GM19397 (cell line): Measurements from ENCODE around the gene CIDEB.
A peak's percentile ranks its signal among the peaks of the same experiment; 100 is the strongest.
"Not testable (repeated sequence)": the region's sequence is repeated elsewhere in the genome, so short reads cannot be mapped to it uniquely, and the experiment has no call there.

Experiments
- ATAC-seq: cut with Tn5 transposase; IDR thresholded peaks from one replicate; pipeline ENCODE4 v1.9.1; 2021; ENCODE audit warnings: mild to moderate bottlenecking, moderate library complexity; ENCODE audit not compliant: unreplicated experiment

Gene CIDEB, protein sequence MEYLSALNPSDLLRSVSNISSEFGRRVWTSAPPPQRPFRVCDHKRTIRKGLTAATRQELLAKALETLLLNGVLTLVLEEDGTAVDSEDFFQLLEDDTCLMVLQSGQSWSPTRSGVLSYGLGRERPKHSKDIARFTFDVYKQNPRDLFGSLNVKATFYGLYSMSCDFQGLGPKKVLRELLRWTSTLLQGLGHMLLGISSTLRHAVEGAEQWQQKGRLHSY

DNA sequence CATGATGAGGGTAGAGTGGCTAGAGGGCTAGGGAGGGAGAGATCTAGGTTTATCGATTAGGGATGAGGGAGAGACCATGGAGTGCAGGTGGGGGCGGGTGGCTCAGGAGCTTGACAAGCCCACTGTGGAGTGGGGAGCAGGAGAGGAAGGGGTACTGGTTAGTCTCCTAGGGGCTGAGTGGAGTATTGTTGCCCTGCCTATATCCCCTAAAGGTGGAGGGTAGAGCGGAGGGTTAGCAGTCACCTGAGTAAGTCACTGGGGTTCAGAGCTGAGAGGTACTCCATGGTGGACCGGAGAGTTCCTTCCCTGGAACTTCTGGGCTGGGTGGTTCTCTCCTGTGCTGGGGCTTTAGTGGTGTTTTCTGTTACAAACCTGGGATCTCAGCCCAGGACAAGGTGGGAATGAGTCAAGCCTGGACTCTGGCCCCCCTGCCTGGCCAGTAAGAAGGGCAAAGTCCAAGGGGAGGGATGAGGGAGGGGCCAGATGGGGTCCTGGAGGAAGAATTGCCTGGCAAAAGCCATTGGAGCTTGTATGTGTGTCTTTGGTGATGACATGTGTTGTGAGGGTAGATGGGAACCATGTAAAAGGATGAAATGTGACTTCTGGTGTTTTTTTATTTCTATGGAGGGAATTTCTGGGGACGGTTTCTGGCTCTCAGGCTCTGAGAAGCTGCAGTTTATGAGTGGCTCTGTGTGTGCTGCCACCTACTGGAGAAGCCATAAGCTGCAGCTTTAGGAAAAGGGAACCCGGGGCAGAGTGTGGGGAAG lies at the start of gene CIDEB:
CIDEB (minus strand) TSS at position 403 of the 767 bp plus-strand sequence; CDS start at position 284, 119 bp downstream.
- no peak for ATAC-seq

DNA sequence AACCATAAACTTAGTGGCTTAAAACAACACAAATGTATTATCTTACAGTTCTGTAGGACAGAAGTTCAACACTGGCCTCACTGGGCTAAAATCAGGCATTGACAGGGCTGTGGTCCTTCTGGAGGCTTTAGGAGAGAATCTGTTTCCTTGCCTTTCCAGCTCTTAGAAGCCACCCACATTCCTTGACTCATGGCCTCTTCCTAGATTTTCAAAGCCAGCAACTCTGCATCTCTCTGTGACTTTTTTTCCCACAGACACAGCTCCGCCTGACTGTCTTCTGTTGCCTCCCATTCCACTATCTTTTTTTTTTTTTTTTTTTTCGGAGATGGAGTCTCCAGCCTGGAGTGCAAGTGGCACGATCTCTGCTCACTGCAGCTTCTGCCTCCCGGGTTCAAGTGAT lies 48.4 kb upstream of the CIDEB start:
- ATAC-seq: no peak

DNA sequence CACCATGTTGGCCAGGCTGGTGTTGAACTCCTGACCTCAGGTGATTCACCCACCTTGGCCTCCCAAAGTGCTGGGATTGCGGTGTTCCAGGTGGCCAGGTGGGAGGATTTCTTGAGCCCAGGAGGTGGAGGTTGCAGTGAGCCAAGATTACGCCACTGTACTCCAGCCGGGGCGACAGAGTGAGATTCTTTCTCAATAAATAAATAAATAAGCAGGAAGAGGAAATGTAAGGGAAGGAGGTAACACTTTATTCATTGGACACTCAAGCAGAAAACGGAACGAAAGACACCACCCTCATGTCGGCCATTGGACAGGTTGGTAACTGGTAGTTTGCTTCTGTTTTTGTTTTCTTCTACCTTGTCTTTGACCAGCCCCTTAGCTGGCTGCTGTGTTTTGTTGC lies 47.2 kb upstream of the CIDEB start:
- ATAC-seq: no peak

DNA sequence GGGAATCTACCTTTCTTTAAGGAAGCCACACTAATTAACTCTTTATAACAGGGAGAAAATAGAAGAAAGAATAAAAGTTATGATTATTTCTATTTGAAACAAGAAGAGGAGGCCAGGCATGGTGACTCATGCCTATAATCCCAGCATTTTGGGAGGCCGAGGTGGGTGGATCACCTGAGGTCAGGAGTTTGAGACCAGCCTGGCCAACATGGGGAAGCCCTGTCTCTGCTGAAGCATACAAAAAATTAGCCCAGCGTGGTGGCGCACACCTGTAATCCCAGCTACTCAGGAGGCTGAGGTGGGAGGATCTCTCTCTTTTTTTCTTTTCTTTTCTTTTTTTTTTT lies 46.7 kb upstream of the CIDEB start:
- not testable (repeated sequence) for ATAC-seq

DNA sequence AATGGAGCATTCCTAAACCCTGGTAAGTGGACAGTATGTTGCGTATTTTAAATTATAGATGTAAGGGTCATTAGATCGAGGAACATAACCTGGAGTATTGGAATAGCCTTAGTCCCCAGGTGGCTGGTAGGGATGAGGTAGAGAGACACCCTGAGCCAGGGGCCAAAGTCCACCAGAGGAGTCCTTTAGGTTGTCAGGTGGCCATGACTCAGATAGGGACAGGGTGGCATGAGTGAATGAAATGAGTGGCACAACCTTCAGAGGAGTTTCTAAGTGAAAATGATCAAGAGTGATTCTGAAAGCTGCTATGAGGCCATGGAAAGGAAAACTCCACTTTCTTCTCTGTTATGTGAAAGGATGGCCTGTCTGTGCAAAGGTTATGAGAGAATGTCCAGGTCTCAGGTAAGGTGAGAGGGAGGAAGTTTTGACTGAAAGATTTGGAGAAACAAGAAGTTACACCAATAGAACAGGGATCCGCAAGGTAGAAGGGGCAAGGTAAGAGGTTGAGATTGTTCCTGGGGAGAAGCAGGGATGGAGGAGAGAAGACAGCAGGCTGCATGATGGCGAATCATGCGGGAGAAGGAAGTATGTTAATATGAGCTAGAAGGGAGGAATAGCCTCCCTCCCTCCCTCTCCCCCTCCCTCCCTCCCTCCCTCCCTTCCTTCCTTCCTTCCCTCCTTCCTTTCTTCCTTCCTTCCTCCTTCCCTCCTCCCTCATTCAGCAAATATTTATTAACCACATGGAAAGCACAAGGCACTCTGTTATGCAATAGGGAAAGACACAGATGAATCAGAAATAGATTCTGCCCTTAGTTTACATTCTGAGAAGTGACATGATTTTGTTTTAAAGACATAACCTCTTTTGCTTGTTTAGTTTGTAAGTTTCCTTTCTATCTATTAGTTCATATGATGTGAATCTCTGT lies 46.0 kb upstream of the CIDEB start:
- no peak for ATAC-seq

DNA sequence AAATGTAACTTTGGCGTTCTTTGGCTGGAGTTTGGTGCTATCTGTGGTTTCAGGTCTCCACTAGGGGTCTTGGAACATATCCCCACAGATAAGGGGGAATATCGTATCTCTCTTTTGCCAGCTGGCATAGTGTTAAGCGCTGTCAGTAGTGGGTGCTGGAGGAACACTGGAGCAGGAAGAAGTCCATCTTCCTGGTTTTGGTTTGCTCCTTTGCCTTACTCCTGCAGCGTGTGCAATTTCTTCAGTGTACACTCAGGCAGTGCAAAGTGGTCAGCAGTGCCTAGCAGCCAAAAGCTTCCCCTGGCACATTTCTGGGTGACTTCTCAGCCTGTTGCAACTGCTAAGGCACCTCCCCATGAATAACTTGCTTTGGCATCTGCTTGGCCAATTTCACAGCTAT lies 43.7 kb upstream of the CIDEB start:
- ATAC-seq: no peak

DNA sequence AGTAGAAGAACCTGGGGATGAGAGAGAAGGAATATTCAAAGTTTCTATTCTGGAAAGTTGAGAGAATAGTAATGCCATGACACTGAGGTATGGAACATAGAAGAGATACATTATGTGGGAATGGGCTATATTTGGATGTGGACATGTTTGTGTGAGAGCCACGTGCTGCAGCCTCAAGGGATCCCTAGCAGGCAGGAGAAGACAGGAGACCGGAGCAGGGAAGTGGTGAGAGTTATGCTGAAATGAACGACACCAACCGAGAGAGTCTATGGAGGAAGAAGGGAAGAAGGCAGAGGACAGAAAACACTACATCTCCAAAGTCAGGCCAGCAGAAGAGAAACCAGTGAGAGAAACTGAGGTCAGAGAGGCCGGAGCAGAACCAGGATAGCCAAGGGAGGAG lies 42.0 kb upstream of the CIDEB start:
- ATAC-seq: no peak

DNA sequence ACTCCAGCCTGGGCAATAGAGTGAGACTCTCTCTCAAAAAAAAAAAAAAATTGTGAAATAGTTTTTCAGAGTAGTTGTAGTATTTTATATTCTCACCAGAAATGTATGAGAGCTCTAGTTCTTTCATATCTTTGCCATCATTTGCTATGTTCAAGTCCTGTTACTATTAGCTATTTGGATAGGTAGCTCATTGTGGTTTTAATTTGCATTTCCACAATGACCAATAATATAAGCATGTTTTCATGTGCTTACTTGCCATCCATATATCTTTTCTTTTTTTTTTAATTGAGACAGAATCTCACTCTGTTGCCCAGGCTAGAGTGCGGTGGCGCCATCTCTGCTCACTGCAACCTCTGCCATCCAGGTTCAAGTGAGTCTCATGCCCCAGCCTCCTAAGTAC lies 40.4 kb upstream of the CIDEB start:
- no peak for ATAC-seq

DNA sequence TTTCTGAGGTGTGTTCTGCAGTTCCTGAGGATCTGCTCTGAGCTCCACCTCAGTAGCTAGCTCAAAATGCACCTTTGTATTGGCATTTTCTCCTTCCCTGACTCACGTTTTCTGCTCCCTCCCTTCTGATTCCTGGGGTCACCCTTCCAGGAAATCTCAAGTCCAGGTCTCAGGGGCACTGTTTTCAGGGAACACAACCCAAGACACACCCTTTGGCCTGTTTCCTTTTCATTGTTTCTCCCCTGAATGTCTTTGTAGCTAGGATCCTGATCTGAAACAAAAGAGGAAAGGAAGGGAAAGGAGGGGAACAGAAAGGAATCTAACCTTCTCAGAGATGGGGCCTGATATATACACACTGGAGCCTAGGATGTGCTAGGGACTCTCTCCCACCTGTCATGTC lies 39.4 kb upstream of the CIDEB start:
- no peak for ATAC-seq

DNA sequence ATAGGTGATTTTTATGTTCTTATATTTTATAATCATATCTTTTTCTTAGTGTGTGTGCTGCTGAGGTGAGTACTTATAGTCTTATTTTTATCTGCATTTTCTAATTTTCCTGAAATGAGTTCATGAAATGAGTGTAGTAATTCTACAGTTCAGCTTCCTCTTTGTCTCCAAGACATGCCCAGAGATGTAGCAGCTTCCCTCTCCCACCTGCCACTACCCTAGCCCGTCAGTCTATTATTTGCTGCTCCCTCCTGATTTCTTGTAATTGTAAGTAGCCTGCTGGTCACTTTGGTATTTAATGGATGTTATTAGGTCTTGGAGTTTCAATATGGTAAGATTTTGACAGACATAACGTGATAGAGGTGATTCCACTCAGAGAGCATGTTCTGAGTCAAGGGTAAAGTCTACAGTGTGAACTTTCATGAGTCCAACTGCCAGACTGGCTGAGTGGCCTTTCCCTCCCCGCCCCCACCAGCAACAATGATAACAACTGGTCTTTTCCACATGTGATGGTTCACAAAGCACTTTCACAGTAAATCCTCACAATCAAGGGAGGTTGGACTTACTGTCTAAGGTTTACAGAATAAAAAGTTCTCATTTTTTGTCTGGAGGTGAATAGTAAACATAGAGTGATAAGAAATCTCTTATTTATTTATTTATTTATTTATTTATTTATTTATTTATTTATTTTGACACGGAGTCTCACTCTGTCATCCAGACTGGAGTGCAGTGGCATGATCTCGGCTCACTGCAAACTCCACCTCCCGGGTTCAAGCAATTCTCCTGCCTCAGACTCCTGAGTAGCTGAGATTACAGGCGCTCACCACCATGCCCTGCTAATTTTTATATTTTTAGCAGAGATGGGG lies 36.3 kb upstream of the CIDEB start:
- no peak for ATAC-seq

DNA sequence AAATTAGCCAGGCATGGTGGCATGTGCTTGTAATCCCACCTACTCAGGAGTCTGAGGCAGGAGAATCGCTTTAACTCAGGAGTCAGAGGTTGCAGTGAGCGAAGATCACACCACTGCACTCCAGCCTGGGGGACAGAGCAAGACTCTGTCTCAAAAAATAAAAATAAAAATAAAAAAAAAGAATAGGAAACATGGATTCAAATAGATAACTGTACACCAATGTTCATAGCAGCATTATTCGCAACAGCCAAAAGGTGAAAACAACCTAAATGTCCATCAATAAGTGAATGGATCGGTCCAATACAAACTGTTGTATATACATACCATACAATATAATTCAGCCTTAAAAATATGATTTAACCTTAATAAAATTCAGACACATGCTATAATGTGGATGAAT lies 35.1 kb upstream of the CIDEB start:
- ATAC-seq: no peak

DNA sequence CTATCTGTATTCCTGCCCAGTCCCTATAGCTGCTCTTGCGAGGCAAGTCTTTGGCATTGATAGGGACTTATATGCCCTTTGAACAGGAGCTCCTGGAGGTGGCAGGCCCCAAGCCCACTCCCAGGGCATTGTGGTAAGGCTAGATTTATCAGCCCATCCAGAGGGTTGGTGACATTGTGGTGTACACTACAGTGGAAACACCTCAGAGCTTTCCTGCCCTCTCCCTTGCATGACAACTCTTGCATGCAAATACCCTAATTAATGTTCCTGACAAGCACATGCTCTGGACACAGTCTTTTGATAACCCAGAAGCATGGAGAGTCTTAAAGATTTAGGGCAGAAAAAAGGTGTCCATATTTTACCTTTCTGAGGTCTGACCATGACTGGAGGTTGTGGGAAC lies 32.8 kb upstream of the CIDEB start:
- no peak for ATAC-seq

DNA sequence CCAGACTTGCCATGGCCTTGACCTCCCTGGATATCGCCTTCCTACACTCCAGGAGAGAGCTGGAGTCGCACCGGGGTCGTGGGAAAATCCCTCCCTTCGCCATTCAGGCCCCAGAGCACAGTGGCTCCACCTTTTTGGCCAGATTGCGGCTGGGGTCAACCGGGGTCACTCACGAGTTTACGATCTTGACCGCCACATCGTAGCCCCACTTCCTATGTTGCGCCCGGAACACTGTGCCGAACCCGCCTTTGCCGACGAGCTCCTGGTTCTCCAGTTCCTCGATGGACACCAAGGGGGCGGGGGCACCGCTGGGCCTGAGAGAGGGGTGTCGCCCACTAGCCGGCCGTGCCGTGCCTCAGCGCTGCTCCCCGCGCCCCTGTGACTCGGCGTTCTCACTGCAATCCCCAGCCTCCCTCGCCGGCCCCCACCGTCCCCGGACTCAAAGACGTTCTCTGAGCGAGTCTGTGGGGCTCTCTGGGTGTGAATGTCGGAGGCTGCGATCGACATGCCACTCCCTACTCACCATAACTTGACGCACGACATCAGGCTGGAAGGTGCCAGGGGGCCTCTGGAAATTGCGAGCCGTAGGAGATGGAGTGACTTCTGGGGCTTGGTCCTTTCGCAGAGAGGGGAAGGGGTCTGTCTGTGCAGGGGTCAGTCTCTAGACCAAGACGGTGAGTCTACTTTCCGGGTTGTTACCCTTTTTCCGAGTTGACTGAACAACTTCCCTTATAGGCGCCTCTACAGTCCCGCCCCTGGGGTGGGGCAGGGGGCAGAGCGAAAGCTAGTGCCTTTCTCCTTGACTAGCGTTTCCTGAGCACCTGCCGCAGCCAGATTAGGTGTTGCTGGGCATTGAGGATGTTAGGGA lies 31.7 kb upstream of the CIDEB start, which contains the start of gene RIPK3:
RIPK3 (minus strand) TSS at position 708 of the 868 bp plus-strand sequence; CDS start at position 543, 165 bp downstream.
- ATAC-seq: peak; percentile 84

DNA sequence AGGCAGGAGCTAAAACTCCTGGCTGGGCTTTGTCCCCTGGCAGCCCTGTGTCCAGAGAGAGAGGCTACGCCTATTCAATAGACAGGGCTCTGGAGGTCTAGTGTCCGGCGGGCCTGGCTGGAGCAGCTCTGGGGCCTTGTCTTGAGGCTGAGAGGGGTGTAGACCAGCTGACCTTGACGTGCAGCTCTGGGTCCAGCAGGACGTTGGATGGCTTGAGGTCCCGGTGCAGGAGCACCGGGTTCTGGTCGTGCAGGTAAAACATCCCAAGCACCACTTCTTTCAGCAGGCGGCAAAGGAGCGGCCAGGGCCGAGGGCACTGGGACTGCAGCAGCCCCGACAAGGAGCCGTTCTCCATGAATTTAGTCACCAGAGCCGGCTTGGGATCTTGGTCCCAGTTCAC lies 31.1 kb upstream of the CIDEB start:
- ATAC-seq: no peak

DNA sequence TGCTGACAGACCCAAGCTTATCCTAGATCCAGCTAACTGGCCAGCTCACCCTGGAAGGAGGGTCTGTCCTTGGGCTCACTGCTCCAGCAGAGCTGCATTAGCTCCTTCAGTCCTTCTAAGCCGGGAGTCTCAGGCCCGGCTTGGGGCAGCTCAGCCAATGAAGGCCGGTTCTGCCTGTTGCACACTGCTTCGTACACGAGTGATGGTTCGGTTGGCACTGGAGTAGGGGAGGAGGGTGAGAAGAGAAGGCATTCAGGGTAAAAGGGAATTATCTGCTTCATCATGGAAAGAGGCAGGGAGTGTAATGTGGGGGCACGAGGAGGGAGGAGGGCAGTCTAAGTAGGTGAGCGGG lies 30.0 kb upstream of the CIDEB start:
- no peak for ATAC-seq

DNA sequence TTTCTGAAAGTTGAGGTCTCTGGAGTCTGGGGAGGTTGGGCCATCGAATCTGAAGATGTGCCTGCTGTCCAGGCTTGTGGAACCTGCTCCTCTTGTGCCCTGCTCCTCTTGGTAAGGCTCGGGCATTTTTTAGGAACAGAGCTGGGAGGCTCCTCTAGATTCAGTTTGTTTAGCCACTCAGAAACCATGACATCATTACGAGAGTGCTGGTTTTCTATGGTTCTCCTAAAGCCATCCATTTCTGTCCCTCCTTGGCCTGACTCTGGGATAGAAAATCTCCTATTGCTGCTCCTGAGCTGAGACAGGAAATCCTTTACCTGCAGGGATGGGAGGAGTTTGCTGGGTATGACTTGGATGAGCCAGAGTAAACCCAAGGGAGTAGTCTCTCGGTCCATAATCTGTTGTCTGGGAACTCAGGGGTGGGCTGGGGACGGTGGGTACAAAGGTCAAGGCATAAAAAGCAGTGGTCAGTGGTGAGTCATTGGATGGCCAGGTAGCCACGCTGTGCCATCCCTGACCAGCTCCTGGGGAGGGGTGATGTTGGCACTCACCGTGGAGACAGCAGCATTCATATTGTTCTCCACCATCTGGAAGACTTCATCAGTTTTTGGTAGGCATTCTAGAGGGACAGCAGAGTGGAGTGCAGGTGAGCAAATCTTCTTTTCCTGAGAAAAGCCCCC lies 29.5 kb upstream of the CIDEB start:
- no peak for ATAC-seq

DNA sequence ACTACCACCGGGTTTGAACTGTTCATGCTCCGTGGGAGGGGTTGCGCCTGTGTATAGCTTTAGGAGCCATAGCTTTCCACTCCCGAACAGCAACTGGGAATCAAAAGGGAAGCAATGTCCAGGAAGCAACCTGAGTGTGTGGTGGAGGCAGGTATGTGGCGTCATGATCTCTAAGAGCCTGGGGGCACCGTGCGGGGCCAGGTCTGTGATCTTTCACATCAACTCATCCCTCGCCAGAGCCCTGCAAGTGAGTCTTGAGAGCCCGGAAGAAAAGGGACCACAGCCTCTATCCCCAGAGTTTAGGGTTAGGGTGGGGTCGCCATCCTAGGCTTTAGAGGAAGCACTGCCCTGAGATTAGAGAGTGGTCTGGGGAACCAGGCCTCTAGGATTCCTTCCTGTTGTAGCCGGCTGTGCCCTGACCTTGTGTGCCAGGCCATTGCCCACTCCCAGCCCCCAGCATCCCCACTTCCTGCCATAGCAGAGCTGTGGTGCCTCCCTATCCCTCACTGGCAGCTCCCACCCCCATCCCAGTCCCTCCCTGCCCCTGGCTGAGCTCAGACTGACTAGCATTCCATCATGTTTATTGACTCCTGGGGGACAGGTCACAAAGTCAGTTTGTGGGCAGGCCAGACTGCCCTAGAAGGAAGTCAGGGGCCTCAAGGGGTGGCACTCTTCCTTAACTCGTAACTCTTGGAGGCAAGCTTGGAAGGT lies 27.8 kb upstream of the CIDEB start:
- ATAC-seq: no peak

DNA sequence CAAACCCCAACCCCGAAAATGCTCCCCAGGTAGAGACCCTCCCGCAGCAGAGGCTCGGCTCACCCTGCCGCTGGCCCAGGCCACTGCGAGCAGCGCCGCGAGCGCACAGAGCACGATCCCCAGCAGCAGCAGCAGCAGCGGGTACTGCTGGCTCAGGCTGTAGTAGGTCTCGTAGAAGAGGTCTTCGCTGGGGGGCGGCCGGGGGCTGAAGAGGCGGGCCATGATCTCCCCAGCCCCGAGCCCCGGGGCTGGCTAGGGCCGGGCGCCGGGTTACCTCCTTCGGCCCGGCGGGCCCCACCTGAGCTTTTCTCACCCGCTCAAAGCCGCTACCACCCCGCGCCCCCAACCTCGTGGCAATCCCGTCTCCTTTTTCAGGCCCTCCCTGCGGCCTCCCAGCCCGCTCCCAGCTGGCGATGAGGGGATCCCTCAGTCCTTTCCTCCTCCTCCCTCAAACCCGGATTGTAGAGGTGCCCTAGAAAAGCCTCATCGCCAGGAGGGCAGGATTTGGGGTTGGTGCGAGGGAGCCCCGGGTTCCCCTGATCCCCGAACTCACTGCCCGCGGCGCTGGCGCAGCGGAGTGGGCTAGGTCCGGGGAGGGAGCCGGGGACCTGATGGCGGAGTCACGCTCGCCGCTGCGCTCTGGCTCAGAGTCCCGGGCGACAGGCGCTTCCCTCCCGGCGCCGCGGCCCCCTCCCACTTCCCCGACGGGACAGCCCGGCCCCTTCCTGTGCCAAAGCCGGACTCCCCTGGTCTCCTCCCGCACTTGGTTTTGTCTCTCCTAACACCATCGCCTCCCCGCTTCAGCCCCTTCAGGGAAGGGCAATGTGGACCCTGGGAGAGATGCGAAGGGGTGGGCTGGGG lies 26.9 kb upstream of the CIDEB start, which contains the start of gene ADCY4:
ADCY4 (minus strand) TSS at position 641 of the 861 bp plus-strand sequence; CDS start at position 222, 419 bp downstream.
- ATAC-seq: no peak
